ENCODE results near the gene GPRIN3.
"Not testable (repeated sequence)": the region's sequence is repeated elsewhere in the genome, so short reads cannot be mapped to it uniquely, and the experiment has no call there.

The GPRIN3 gene

GRCh38 chr4:89312066-89312465 lies 4.5 kb upstream of the GPRIN3 start:
- DNase-seq (ENCODE audit: low read depth in 2 of 2): no peak

DNA sequence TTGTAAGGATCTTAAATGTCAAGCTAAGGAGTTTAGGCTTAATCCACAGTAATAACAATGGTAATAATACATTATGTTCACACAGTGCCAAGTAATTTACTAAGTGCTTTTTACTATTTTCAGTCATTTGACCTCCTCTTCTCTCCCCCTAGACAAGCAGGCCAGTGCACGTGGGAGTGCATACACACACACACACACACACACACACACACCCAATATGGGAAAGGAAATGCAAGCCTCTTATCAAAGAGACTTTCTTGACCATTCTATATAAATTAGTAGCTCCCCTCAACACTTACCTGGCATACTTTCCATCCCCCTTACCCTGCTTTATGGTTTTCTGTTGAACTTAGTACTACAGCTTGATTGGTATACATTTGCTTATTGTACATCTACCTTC lies 3.8 kb upstream of the GPRIN3 start:
- DNase-seq (ENCODE audit: low read depth in 2 of 2): no peak

GRCh38 chr4:89309154-89309553 lies 1.6 kb upstream of the GPRIN3 start:
- DNase-seq (ENCODE audit: low read depth in 2 of 2): not testable (repeated sequence)

- no peak for DNase-seq (ENCODE audit: low read depth in 2 of 2)
Measured at GRCh38 chr4:89308161-89308500, 531 bp upstream of the GPRIN3 start.

GRCh38 chr4:89307178-89307445 lies 488 bp downstream of the GPRIN3 start:
- no peak for DNase-seq (ENCODE audit: low read depth in 2 of 2)

DNA sequence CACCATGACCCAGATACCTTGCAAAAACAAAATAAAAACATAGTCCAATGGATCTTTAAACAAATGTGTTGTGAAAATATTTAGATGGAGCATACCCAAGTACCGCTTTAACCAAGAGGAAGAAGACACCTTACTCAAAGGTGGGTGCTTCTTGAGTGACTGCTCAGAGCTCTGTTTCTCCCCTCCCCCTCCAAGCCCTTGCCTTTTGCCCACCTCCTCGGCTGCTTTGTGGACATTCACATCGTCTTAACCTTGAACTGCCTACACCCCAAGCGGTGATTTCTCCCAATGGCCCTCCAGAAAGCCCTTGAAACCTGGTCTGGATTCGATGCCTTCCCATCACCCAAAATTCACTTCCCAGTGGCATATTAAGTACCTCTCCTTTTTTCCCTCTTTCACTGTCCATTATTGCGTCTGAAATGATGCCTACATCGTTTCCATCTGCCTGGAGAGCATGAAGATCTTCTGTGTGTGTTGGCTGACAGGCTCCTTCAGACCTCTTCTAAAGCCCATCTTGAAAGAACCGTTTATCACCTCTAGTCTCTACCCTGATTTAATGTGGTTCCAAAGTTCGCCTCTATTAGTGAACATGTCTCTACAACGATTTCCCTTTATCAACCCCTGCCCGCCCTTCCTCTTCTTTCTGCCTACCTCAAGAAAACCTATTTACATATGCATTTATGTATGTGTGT lies 968 bp downstream of the GPRIN3 start:
- DNase-seq (ENCODE audit: low read depth in 2 of 2): no peak

DNA sequence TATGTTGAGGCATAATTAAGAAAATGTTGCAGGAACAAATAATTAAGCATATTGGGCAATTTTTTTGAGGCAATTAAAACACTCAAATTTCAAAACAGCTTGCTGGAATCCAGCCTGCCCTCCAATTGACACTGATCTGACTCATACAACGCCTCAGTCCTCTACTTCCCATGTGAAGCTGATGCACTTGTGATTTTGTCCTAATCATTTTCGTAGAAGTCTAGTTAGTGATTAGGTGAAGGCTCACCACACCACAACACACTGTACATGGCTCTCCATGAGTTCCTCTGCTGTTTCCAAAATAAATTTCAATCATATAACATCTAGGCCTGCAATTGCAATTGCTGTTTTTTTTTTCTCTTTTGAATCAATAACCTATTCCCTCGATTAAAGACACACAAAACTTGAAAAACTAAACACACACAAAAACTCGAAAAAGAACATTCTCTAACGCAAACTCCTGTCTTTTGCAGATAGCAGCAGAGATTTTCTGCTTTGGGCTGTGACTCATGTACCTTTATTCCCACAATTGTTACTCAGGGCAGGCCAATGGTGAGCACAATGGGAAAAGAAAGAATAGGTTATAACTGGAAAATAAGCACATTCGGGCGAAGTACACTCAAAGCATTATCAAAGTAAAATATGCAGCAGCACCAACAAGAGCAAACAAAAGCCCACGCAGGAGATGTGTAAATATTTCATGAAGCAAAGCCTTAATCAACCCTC lies 1.7 kb downstream of the GPRIN3 start:
- DNase-seq (ENCODE audit: low read depth in 2 of 2): no peak

DNA sequence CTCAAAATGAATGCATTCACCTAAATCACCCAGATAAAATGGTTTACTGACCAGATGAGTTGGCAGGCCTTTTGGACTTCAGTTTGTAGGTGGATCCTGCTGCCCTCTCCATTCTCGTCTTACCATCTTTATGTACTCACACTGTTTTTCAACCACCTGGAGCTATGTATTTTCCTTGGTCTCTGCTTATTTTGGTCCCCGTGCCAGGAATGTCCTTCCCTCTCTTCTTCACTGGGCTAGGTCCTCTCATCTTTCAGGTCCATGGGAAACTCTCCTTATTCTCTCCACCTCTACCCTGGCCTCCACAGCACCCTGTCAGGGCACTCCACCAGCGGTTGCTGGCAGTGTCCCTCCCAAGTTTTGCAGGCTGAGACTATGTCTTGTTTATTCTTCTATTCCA lies 2.6 kb downstream of the GPRIN3 start:
- DNase-seq (ENCODE audit: low read depth in 2 of 2): no peak

- no peak for DNase-seq (ENCODE audit: low read depth in 2 of 2)
Measured at GRCh38 chr4:89303814-89304388, 3.7 kb downstream of the GPRIN3 start.

GRCh38 chr4:89303177-89303576 lies 4.4 kb downstream of the GPRIN3 start:
- DNase-seq (ENCODE audit: low read depth in 2 of 2): no peak

DNA sequence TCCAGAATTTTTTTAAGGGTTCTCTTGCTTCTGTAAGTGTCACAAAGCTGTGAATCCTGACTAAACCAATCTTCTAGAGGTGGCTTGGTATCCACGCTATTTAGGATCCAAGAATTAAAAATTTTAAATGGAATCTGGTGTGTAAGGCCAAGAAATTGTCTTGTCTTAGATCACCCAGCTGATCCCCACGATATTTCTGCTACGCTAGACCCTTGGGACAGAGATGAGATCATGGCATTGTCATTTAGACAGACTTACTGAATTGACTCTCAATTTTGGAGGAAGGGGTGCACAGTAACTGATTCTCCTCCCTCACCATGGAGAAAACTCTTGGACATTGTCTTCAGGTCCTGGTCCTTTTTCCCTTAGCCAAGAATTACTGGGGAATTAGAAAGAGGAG lies 5.7 kb downstream of the GPRIN3 start:
- DNase-seq (ENCODE audit: low read depth in 2 of 2): no peak

DNA sequence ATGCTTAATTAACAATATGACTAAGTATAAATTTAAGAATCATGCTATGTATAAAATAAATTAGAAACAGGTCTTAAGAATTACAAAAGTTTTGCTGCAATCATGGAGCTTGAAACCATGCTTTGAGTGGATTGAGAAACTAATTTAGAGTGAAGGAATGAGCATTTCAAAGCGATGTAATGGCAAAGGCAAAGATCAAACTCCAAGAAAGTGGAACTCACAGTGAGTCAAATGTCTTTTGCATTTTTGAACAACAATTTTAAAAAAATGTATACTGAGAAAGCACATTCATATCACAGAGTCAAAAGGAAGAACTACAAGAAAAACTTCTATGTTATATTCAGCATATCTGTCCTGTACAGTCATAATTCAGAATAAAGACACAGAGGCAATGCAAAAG lies 6.6 kb downstream of the GPRIN3 start:
- DNase-seq (ENCODE audit: low read depth in 2 of 2): no peak

- DNase-seq (ENCODE audit: low read depth in 2 of 2): no peak
Measured at GRCh38 chr4:89300499-89300898, 7.1 kb downstream of the GPRIN3 start.

GRCh38 chr4:89300060-89300459 lies 7.5 kb downstream of the GPRIN3 start:
- no peak for DNase-seq (ENCODE audit: low read depth in 2 of 2)

GRCh38 chr4:89299153-89299791 lies 8.3 kb downstream of the GPRIN3 start:
- no peak for DNase-seq (ENCODE audit: low read depth in 2 of 2)

DNA sequence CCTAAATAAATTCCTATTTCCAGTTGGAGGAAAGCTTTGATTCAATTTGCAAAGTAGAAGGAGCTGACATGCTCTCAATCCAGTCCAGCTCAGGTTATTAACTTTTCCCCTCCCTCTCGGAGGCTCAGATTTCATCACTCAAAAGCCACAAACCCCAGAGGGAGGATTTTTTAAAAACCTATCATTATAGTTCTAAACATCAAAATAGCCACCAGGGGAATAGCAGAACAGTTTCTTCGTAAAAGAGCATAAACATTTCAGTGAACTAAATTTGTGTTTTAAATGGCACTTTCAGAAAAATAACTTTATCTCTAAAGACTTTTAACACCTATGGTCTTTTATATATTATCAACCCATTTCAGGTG lies 8.8 kb downstream of the GPRIN3 start:
- no peak for DNase-seq (ENCODE audit: low read depth in 2 of 2)

DNA sequence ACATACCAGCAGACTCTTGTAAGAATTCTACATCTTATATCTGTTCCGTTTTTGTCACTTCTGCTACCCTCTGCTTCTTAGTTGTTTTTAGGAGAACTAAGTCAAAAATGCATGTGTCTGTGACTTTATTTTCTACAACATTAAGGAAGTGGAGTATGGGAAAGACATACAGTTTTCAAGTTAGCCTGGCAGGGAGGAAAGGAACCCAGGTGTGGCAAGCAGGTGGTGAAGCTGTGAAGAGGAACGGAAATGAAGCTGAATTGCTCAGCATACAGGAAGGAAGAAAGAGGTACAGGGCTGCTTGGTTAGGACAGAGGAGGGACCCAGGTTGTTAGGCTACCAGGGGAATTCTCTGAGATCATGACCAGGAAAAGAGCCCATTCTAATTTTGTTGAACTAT lies 9.4 kb downstream of the GPRIN3 start:
- no peak for DNase-seq (ENCODE audit: low read depth in 2 of 2)

DNA sequence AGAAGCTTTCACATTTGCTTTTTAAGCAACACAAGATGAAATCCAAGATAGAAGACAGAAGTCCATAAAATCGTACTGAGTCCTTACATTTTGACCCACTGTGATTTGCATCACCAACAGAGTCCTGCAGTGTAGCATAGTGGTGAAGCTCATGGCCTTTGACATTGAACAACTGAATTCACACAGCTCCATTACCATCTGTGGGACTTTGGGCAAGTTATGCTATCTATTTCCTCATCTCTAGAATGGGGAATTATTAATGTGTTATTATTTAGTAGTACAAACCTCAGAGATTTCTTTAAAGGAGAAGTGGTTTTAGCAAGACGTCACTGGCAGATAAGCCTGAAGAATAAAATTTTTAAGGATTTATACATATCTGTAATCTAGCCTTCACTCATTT lies 10.7 kb downstream of the GPRIN3 start:
- no peak for DNase-seq (ENCODE audit: low read depth in 2 of 2)

DNA sequence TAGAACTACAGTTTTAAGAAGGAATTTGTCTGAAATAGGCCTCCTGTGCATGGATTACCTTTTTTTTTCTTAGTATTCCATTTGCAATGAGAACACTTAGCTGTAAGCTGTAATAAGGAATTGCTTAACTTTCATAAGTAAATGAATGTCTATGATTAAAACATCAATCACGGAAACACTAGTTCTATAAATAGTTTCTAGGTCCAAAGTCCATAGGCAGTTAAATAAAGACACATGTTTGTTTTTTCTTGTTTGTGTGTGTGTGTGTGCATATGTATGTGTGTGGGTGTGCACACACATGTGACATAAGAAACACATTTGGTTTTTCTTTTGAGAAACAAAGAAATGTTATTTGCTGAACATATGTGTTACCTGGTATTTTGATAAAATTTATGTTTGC lies 11.2 kb downstream of the GPRIN3 start:
- no peak for DNase-seq (ENCODE audit: low read depth in 2 of 2)

GRCh38 chr4:89295415-89295927 lies 12.1 kb downstream of the GPRIN3 start:
- no peak for DNase-seq (ENCODE audit: low read depth in 2 of 2)

GRCh38 chr4:89294573-89295269 lies 12.9 kb downstream of the GPRIN3 start:
- no peak for DNase-seq (ENCODE audit: low read depth in 2 of 2)

DNA sequence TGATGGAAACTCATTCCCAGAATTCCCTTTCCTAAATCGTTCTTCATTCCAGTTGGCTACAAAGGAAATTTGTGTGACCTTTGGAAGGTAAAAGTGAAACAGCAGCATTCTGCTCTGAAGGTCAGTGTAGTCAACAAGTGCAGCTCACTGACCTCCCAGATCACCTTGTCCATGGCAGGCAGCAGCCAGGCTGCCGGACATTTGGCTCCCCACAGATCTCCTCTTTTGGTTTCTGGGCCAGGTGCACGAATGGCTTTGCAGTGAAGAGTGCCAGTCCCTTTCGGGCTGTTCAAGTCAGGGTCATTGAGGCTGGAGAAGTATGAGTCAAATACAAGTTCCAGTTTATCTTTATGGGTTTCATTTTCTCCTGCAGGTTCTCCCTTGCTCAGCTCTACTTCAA lies 14.3 kb downstream of the GPRIN3 start:
- DNase-seq (ENCODE audit: low read depth in 2 of 2): no peak
